ENCODE results near the gene MXD4. TPM values are rescaled to one million over a fixed set of nuclear protein-coding genes. Genes with fewer than 3 reads are reported as not detected.

The MXD4 gene
- total and polyA plus RNA-seq, 11 donors: 27.5 to 76.6 (median 35.7) TPM

DNA sequence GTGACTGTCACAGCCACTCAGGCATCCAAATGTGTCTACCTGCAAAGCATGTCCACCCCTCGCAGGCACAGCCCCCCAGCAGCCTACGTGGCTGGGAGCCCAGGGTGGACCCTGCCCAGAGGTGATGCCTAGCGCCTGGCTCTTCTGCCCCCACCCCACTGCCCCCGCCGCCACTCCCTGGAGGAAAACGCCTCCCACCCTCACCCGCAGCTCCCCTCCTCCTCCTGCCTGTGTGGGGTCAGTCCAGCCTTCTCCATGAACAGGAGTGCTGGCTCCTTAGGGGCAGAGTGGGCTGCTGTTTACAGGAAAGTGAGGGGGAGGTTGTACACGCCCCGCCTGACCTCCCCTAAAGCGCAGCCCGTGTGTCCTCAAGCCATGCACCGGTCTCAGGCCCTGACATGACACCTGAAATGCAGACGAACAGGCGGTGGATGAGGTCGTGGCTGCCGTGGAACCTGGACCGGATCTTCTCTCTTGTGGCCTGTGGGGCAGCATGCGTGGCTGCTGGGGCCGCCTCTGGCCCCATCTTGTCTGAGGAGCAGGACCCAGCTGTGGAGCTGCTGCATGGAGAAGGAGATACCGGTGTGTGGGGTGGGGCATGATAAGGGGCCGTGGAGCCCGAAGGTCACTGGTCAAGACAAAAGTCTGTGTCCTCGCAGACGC is 11.9 kb upstream of the MXD4 start:
- 82 to 92% (median 84%) methylated on average over 19 to 24 of the region's 24 CpGs for WGBS, 4 donors
- peak in 3 of 5 donors; percentile 12 to 48 (median 13) for DNase-seq
- intact Hi-C loops (cut with DNase I): no loop called here
- H3K36me3 ChIP-seq: no peaks in the 10 kb centered on the region
- ATAC-seq: no peak
- H3K4me1 ChIP-seq: peaks cover 0 to 13% (median 5%) of the 10 kb centered on the region in 12 donors
- H3K9me3 ChIP-seq: no peaks in the 10 kb centered on the region
- no peak overlapping the region for H3K27ac ChIP-seq
- no peak overlapping the region for H3K4me3 ChIP-seq
- H3K27me3 ChIP-seq: no peaks in the 10 kb centered on the region
- TF ChIP-seq, protein P1, sequence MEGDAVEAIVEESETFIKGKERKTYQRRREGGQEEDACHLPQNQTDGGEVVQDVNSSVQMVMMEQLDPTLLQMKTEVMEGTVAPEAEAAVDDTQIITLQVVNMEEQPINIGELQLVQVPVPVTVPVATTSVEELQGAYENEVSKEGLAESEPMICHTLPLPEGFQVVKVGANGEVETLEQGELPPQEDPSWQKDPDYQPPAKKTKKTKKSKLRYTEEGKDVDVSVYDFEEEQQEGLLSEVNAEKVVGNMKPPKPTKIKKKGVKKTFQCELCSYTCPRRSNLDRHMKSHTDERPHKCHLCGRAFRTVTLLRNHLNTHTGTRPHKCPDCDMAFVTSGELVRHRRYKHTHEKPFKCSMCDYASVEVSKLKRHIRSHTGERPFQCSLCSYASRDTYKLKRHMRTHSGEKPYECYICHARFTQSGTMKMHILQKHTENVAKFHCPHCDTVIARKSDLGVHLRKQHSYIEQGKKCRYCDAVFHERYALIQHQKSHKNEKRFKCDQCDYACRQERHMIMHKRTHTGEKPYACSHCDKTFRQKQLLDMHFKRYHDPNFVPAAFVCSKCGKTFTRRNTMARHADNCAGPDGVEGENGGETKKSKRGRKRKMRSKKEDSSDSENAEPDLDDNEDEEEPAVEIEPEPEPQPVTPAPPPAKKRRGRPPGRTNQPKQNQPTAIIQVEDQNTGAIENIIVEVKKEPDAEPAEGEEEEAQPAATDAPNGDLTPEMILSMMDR (IDR thresholded peaks at IDR 0.05): no peak
- TF ChIP-seq POLR2A (IDR thresholded peaks at IDR 0.05): no peak

DNA sequence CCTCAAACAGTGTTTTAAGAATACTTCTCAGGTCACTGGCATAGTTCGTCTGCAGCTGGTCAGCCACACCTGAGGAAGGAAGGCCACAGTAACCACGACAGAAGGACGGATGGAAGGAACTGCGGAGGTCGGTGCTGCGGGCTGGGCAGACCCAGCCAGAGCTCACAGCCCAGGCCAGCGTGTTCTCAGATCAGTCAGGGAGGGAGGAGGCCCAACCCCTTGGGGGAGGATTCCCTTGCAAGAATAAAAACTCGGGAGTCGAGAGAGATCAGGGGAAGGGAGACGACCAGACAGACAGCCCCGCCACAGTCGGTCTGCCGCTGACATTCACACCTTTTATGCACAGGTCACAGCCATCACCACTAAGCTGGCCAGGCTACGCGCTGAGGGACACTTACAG is 11.3 kb upstream of the MXD4 start:
- Histone ChIP-seq H3K27me3 (no peaks in the 10 kb centered on the region), H3K9me3 (no peaks in the 10 kb centered on the region), H3K4me3 (no peak overlapping the region), H3K4me1 (peaks cover 0 to 17% (median 5%) of the 10 kb centered on the region in 12 donors), H3K36me3 (no peaks in the 10 kb centered on the region), H3K27ac (no peak overlapping the region)
- ATAC-seq (no peak), DNase-seq (peak in 2 of 5 donors; percentile 8 to 15)
- WGBS, 4 donors: 79 to 84% (median 83%) methylated on average over 15 of the region's 15 CpGs
- TF ChIP-seq, protein P1 (IDR thresholded peaks at IDR 0.05): no peak
- TF ChIP-seq POLR2A (IDR thresholded peaks at IDR 0.05): no peak
- intact Hi-C loops (cut with DNase I): no loop called here

DNA sequence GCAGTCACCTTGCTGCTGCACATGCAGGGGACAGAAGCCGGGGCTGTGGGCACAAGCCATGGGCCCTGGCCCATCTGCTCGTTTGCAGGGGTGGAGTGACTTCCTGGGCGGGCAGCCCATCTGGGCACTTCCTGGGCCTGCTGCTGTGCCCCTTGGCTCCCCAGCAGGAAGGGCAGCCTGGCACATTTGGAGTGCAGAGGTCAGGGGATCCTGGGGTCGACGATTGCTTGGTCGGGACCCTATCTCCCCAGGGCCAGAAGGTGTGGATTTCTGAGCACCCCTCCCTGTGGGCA is 10.9 kb upstream of the MXD4 start:
- DNase-seq: peak in 2 of 5 donors; percentile 5 to 44
- TF ChIP-seq POLR2A (IDR thresholded peaks at IDR 0.05): no peak
- TF ChIP-seq, protein P1 (IDR thresholded peaks at IDR 0.05): no peak
- Histone ChIP-seq H3K9me3 (no peaks in the 10 kb centered on the region), H3K27ac (no peak overlapping the region), H3K27me3 (no peaks in the 10 kb centered on the region), H3K4me1 (peaks cover 0 to 17% (median 5%) of the 10 kb centered on the region in 12 donors), H3K4me3 (no peak overlapping the region), H3K36me3 (no peaks in the 10 kb centered on the region)
- intact Hi-C loops (cut with DNase I): no loop called here
- ATAC-seq: no peak
- 82 to 88% (median 84%) methylated on average over 4 to 6 of the region's 6 CpGs for WGBS, 4 donors

DNA sequence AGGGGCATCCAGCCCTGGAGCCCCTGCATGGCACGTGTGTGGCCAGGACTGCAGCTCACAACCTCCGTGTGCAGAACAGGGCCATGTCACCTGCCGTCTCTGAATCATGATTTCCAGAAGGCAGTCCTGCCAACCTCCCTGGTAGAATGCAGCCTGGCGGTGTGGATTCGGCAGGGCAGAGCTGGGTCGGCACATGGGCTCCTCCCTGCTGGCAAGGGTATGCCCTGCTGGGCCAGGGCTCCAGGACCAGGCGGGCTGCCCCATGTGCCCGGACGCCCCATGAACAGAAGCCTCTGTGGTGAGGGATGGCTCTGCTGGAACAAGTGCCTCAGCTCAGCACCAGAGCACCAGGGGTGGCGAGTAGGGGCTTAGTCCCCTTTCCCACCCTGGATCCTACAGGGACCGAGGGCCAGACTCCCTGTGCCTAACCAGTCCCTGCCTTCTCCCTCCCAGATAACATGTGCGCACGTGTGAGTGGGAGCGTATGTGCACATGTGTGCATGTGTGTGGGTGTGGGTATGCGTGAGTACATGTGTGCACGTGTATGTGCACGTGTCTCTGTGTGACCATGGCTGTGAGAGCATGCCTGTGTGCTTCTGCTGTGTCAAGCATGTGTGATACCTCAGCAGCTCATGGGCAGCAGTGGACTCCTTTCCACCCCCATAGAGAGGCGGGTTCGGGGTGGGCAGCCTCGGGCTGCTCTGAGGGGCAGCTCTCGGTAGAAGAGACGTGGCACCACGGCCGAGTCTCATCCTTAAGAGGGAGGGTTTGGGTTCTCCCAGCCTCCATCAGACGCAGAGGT is 10.3 kb upstream of the MXD4 start:
- ATAC-seq (no peak), DNase-seq (peak in 3 of 5 donors; percentile 13 to 33 (median 18))
- TF ChIP-seq, protein P1 (IDR thresholded peaks at IDR 0.05): no peak
- TF ChIP-seq POLR2A (IDR thresholded peaks at IDR 0.05): no peak
- no peaks in the 10 kb centered on the region for H3K9me3 ChIP-seq
- peaks cover 0 to 22% (median 5%) of the 10 kb centered on the region in 12 donors for H3K4me1 ChIP-seq
- intact Hi-C loops (cut with DNase I): no loop called here
- H3K27me3 ChIP-seq: no peaks in the 10 kb centered on the region
- no peaks in the 10 kb centered on the region for H3K36me3 ChIP-seq
- no peak overlapping the region for H3K4me3 ChIP-seq
- WGBS, 4 donors: 88 to 93% (median 91%) methylated on average over 15 to 25 of the region's 25 CpGs
- H3K27ac ChIP-seq: no peak overlapping the region

Measured in heart left ventricle (tissue), 16 donors.